Kidney epithelial cell (primary cell): Measurements from ENCODE around the gene EREG. TPM values are rescaled to one million over a fixed set of nuclear protein-coding genes. Genes with fewer than 3 reads are reported as not detected.

Experiments
- DNase-seq: peaks from one replicate; pipeline ENCODE4 v3.0.0-alpha.2; 2010; ENCODE audit warnings: low read depth
- H3K27me3 ChIP-seq: 2 replicates; pipeline ENCODE4 v1.6.0; 2011; ENCODE audit warnings: low read length; ENCODE audit not compliant: control insufficient read depth, insufficient read depth
- H3K36me3 ChIP-seq: 2 replicates; pipeline ENCODE4 v1.5.1; 2011; ENCODE audit warnings: low read length; ENCODE audit not compliant: control insufficient read depth, insufficient read depth
- H3K4me3 ChIP-seq: 2 replicates; pipeline ENCODE4 v1.5.1; 2011; ENCODE audit warnings: low read depth, mild to moderate bottlenecking, control low read depth, low read length
- total RNA-seq: library from RNA; depleted of rRNA; stranded (reverse); fragments of >200 nt; gene quantifications from 2 replicates; pipeline ENCODE4 v1.2.3, GENCODE V29; 2015
- TF ChIP-seq, protein P1 (sequence below): IDR thresholded peaks from 2 replicates; pipeline ENCODE4 v1.5.1; 2011; ENCODE audit warnings: mild to moderate bottlenecking, moderate library complexity, low read length, control low read depth, inconsistent platforms; ENCODE audit not compliant: insufficient read depth, poor library complexity, severe bottlenecking

EREG gene, protein sequence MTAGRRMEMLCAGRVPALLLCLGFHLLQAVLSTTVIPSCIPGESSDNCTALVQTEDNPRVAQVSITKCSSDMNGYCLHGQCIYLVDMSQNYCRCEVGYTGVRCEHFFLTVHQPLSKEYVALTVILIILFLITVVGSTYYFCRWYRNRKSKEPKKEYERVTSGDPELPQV
- total RNA-seq = 4.3 and 7.5 TPM in 2 replicates

DNA sequence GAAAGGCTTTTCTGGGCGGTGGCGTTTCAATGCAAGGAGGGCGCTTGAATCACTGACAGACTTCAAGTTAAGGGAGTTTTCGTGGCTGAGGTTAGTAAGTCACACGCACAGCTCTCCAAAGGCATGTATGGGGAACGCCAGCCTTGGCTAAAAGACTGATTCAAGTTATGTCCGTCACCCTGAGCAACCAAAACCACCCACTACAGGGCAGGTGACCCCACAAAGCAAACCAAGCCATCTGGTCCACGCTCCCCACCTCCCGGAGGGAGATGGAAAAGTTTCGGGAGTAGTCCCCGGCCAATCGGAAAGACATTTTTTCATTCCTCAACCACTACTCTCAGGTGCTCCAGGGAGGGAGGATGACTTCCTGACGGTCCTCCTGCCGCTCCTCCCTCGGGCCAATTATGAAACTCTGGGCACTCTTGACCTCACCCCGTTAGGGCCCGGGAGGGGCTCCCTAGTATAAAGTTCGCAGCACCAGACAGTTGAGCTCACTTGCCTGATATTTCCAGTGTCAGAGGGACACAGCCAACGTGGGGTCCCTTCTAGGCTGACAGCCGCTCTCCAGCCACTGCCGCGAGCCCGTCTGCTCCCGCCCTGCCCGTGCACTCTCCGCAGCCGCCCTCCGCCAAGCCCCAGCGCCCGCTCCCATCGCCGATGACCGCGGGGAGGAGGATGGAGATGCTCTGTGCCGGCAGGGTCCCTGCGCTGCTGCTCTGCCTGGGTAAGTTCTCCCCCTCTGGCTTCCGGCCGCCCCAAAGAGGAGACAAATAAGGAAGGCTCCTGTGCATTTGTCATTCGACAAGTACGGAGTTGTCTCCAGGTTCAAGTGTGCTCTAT lies at the start of gene EREG:
TSS of gene EREG (plus strand) at position 494 of the 840 bp plus-strand sequence. CDS start at position 658, 164 bp downstream.
- Histone ChIP-seq H3K4me3 (peak within 1 kb of the TSS; percentile 61), H3K27me3 (no peaks in the 10 kb centered on the region), H3K36me3 (no peaks in the 10 kb centered on the region)
- DNase-seq = no peak
- TF ChIP-seq, protein P1, sequence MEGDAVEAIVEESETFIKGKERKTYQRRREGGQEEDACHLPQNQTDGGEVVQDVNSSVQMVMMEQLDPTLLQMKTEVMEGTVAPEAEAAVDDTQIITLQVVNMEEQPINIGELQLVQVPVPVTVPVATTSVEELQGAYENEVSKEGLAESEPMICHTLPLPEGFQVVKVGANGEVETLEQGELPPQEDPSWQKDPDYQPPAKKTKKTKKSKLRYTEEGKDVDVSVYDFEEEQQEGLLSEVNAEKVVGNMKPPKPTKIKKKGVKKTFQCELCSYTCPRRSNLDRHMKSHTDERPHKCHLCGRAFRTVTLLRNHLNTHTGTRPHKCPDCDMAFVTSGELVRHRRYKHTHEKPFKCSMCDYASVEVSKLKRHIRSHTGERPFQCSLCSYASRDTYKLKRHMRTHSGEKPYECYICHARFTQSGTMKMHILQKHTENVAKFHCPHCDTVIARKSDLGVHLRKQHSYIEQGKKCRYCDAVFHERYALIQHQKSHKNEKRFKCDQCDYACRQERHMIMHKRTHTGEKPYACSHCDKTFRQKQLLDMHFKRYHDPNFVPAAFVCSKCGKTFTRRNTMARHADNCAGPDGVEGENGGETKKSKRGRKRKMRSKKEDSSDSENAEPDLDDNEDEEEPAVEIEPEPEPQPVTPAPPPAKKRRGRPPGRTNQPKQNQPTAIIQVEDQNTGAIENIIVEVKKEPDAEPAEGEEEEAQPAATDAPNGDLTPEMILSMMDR = no peak

DNA sequence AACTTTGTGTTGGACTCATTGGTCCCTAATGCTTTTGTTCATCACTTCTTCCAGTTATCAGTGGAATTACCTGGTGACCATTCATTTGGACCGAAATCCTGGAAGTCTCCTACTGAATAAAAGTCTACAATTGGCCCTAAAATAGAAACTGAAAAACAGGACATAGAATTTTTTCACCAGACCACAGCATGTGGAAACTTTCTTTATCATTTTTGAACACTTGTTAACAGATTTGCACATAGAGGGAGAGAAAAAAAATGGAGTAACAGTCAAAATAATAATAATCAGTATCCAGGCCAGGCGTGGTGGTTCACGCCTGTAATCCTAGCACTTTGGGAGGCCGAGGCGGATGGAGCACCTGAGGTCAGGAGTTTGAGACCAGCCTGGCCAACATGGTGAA lies 49.6 kb upstream of the EREG start:
- no peak for DNase-seq
- Histone ChIP-seq H3K4me3 (no peak overlapping the region), H3K36me3 (no peaks in the 10 kb centered on the region), H3K27me3 (no peaks in the 10 kb centered on the region)
- TF ChIP-seq, protein P1 = no peak

DNA sequence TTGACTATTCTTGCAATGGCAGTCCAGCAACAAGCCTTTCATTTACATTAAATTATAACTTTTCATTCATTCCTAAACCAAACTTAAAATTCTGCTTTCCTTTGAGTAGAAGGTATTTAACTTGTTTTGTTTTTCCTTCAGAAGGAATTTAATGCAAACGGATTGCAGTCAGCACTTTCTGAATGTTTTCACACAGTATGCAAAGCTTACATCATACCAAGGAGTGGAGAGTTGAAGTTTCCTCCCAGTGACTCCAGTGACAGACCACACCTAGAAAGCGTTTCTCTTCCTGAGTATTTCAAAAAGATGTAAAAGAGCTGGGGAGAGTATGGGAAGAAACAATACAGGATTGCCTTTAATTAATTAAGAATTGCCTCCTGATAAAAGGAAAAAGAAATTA lies 48.5 kb upstream of the EREG start:
- no peak overlapping the region for H3K4me3 ChIP-seq
- H3K27me3 ChIP-seq = no peaks in the 10 kb centered on the region
- TF ChIP-seq, protein P1 = no peak
- H3K36me3 ChIP-seq = no peaks in the 10 kb centered on the region
- DNase-seq = no peak

DNA sequence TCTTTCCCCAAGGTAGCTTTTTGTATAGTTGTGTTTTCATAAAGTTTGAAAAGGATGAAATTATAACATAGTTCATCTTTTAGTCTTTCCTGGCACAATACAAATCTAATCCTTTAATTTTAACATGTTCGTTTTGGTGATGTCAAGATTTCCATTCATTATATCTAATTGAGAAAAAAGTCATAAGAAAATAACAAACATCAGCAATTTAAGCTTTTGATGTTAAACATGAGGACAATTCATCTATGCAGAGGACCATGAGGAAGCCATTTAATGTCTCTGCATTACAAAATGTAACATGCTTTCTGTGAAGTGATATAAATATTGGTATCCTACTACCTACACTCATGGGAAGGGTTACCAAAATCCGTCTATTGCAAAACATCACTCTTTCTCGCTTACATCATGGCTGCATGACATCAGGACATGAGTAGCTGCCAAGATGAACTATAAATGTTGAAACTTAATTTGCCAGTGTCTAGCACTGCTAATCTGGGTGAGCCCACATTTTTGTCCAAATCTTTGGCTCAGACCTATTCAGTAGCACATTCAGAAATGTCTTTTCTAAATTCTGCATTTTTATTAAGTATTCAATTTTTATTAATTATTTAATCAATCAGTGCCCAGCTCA lies 47.2 kb upstream of the EREG start:
- TF ChIP-seq, protein P1 = no peak
- Histone ChIP-seq H3K27me3 (no peaks in the 10 kb centered on the region), H3K4me3 (no peak overlapping the region), H3K36me3 (no peaks in the 10 kb centered on the region)
- no peak for DNase-seq

DNA sequence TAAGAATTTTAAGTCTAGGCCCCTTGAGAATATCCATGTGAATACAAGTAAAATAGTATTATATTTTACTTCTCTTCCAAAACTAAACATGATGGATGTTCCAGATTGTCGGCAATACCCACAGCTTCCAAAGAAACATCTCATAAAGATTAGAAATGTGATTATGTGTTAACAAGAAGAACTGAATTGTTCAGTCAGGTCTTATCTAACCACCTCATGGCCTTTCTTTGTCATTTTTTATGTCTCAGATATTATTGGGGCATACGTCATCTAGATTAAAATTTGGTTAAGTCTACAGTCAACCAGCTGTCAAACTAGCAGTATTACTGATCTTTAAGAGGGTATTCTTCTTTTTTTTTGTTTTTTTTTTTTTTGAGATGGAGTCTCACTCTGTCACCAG lies 46.7 kb upstream of the EREG start:
- Histone ChIP-seq H3K27me3 (no peaks in the 10 kb centered on the region), H3K36me3 (no peaks in the 10 kb centered on the region), H3K4me3 (no peak overlapping the region)
- no peak for DNase-seq
- TF ChIP-seq, protein P1 = no peak
